ENCODE data around the gene EXOC4. TPM values are rescaled to one million over a fixed set of nuclear protein-coding genes. Genes with fewer than 3 reads are reported as not detected.

EXOC4 gene
- total RNA-seq, 1 experiment from 2014 or later, result 66.2 TPM

DNA sequence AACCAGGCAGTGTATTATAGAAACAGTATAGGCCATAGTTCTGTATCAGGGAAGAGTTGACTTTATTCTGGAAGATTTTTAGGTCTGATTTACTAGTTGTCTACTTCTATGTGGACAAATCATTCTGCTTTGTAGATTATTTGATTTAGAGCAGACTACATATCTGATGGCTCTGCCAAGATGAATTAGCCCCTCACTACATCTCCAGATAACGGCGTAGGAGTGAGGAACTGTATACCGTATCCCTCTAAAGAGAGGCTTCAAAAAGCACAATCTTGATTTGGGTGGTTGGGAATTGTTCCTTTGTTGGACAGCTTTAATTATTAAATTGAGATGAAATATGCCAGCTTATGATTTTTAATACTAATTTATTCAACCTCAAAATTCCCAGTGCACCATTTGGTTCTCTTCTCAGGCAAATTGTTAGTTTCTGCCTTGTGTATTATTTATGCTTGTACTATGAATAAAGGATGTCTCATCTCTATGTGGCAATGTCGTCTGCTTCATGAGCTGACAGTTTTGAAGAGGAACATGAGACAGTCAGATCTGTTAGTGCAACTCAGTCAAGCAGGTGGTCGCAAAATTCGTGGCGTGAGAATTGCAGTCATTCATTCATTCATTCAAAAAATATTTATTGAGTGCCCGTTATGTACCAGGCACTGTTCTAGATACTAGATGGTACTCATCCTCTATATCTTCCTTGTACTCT lies 422.8 kb downstream of the EXOC4 start:
- H3K36me3 Mint-ChIP-seq (ENCODE audit: insufficient read depth, unreplicated experiment), result no peaks in the 10 kb centered on the region
- H3K9me3 ChIP-seq, result no peaks in the 10 kb centered on the region
- no peak overlapping the region for H3K27ac Mint-ChIP-seq (ENCODE audit: unreplicated experiment)
- intact Hi-C loops (cut with micrococcal nuclease; ENCODE audit: unreplicated experiment), result no loop called here
- no peak for DNase-seq
- BruUV-seq (replicated peaks), result no TSS peak
- no peaks in the 10 kb centered on the region for H3K4me1 ChIP-seq
- ChIA-PET POLR2A (no interaction called here), CTCF (no interaction called here)
- no peaks in the 10 kb centered on the region for H3K9me3 Mint-ChIP-seq (ENCODE audit: unreplicated experiment)
- H3K36me3 ChIP-seq (ENCODE audit: control insufficient read depth, insufficient read depth, low read length), result no peaks in the 10 kb centered on the region
- no peaks in the 10 kb centered on the region for H3K27me3 Mint-ChIP-seq (ENCODE audit: insufficient read depth, unreplicated experiment)
- no peaks in the 10 kb centered on the region for H3K27me3 ChIP-seq (replicated peaks; ENCODE audit: control insufficient read depth, insufficient read depth, low read length)
- H3K4me3 ChIP-seq (ENCODE audit: low read depth, low read length), result no peak overlapping the region
- H3K4me1 Mint-ChIP-seq (ENCODE audit: low read depth, unreplicated experiment), result peaks cover 6% of the 10 kb centered on the region
- no peak overlapping the region for H3K4me3 Mint-ChIP-seq (ENCODE audit: unreplicated experiment)
- TF ChIP-seq, protein P1, sequence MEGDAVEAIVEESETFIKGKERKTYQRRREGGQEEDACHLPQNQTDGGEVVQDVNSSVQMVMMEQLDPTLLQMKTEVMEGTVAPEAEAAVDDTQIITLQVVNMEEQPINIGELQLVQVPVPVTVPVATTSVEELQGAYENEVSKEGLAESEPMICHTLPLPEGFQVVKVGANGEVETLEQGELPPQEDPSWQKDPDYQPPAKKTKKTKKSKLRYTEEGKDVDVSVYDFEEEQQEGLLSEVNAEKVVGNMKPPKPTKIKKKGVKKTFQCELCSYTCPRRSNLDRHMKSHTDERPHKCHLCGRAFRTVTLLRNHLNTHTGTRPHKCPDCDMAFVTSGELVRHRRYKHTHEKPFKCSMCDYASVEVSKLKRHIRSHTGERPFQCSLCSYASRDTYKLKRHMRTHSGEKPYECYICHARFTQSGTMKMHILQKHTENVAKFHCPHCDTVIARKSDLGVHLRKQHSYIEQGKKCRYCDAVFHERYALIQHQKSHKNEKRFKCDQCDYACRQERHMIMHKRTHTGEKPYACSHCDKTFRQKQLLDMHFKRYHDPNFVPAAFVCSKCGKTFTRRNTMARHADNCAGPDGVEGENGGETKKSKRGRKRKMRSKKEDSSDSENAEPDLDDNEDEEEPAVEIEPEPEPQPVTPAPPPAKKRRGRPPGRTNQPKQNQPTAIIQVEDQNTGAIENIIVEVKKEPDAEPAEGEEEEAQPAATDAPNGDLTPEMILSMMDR (IDR thresholded peaks at IDR 0.05; ENCODE audit: insufficient read depth in 1 of 2, low read depth in 1 of 2, low read length in 1 of 2, severe bottlenecking in 1 of 2, unreplicated experiment in 1 of 2), result no peak

DNA sequence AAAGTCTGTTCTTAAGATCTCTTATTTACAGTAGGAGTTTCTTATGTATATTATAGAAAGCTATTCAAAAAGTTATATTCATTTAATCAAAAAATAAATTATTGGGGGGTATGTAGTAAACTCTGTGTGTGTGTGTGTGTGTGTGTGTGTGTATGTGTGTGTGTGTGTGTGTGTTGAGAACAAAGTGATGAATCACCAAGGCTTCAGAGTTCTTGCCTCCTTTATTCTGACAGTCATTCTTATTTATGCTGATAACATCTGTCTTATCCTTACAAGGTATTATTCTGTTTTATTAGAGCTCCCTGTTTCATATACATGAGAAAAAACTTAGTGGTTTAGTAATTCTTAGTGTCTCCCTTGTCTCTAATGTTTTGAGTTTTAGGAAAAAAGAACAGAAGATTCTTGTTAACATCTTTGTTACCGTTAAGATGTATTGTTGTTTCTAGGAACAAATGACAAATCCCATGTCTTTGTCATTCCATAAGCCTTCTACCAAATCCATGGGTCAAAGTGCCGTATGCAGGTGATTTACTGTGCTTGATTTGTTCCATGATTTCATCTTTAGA lies 424.0 kb downstream of the EXOC4 start:
- Mint-ChIP-seq H3K4me3 (ENCODE audit: unreplicated experiment) (no peak overlapping the region), H3K27me3 (ENCODE audit: insufficient read depth, unreplicated experiment) (no peaks in the 10 kb centered on the region), H3K9me3 (ENCODE audit: unreplicated experiment) (no peaks in the 10 kb centered on the region), H3K36me3 (ENCODE audit: insufficient read depth, unreplicated experiment) (no peaks in the 10 kb centered on the region), H3K27ac (ENCODE audit: unreplicated experiment) (no peak overlapping the region), H3K4me1 (ENCODE audit: low read depth, unreplicated experiment) (peaks cover 6% of the 10 kb centered on the region)
- ChIA-PET POLR2A (no interaction called here), CTCF (no interaction called here)
- Histone ChIP-seq H3K4me1 (no peaks in the 10 kb centered on the region), H3K27me3 (replicated peaks; ENCODE audit: control insufficient read depth, insufficient read depth, low read length) (no peaks in the 10 kb centered on the region), H3K9me3 (no peaks in the 10 kb centered on the region), H3K4me3 (ENCODE audit: low read depth, low read length) (no peak overlapping the region), H3K36me3 (ENCODE audit: control insufficient read depth, insufficient read depth, low read length) (no peaks in the 10 kb centered on the region)
- no peak for DNase-seq
- intact Hi-C loops (cut with micrococcal nuclease; ENCODE audit: unreplicated experiment), result no loop called here
- BruUV-seq (replicated peaks), result no TSS peak
- TF ChIP-seq, protein P1 (IDR thresholded peaks at IDR 0.05; ENCODE audit: insufficient read depth in 1 of 2, low read depth in 1 of 2, low read length in 1 of 2, severe bottlenecking in 1 of 2, unreplicated experiment in 1 of 2), result no peak

DNA sequence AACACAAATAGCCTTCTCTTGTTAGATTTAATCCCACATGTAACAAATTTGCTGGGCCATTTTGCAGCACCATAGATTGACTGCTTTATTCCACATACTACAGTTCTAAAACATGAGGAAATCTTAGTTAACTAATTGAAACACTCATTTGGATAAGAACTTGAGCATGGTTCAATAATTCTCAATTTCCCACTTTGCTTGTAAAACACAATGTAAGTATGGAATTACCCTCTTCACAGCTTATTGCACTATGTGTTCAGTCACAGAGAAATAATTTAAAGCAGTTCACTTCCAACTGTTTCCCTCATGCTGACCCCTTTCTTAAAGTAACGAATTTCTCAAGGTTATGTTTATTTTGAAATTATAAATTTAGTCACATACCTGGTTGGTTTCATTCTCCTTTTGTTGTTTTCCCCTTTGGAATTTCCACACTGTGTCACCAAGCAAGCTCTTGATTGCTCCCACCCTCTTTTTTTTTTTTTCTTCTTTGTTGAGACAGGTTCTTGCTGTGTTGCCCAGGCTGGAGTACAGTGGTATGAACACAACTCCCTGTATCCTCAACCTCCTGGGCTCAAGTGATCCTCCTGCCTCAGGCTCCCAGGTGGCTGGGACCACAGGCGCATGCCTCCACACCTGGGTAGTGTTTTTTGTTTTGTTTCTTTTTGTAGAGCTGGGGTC lies 425.4 kb downstream of the EXOC4 start:
- Histone ChIP-seq H3K27me3 (replicated peaks; ENCODE audit: control insufficient read depth, insufficient read depth, low read length) (no peaks in the 10 kb centered on the region), H3K4me1 (peaks cover 5% of the 10 kb centered on the region; the same call in 1 of the 2 replicates), H3K4me3 (ENCODE audit: low read depth, low read length) (no peak overlapping the region), H3K9me3 (no peaks in the 10 kb centered on the region), H3K36me3 (ENCODE audit: control insufficient read depth, insufficient read depth, low read length) (no peaks in the 10 kb centered on the region)
- Mint-ChIP-seq H3K4me3 (ENCODE audit: unreplicated experiment) (no peak overlapping the region), H3K9me3 (ENCODE audit: unreplicated experiment) (no peaks in the 10 kb centered on the region), H3K27ac (ENCODE audit: unreplicated experiment) (no peak overlapping the region), H3K27me3 (ENCODE audit: insufficient read depth, unreplicated experiment) (no peaks in the 10 kb centered on the region), H3K4me1 (ENCODE audit: low read depth, unreplicated experiment) (peaks cover 11% of the 10 kb centered on the region), H3K36me3 (ENCODE audit: insufficient read depth, unreplicated experiment) (no peaks in the 10 kb centered on the region)
- no TSS peak for BruUV-seq (replicated peaks)
- intact Hi-C loops (cut with micrococcal nuclease; ENCODE audit: unreplicated experiment), result no loop called here
- TF ChIP-seq, protein P1 (IDR thresholded peaks at IDR 0.05; ENCODE audit: insufficient read depth in 1 of 2, low read depth in 1 of 2, low read length in 1 of 2, severe bottlenecking in 1 of 2, unreplicated experiment in 1 of 2), result no peak
- ChIA-PET POLR2A (no interaction called here), CTCF (no interaction called here)
- DNase-seq, result no peak
